HG02623 (cell line): ENCODE results near the gene C1QTNF12.

ENCODE experiments used
- ATAC-seq: cut with Tn5 transposase; IDR thresholded peaks from one replicate; pipeline ENCODE4 v1.9.1; 2021; ENCODE audit warnings: moderate library complexity; ENCODE audit not compliant: unreplicated experiment

The C1QTNF12 gene

DNA sequence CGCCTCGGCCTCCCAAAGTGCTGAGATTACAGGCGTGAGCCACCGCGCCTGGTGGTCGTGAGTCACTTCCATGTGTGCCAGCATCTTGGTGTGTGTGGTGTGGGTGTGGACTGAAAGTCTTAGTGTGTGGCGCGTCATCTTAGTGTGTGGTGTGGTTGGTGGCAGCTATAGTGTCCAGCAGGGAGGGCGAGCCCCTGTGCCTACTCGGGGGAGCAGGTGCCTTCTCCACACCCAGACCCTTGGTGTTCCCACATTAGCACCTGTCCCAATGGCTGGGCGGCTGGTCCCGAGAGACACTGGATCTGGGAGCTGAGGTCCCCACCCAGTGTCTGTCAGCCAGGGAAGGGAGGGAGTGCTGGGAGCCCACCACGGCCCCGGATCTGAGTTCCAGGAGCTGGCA lies 36.5 kb upstream of the C1QTNF12 start:
- ATAC-seq: no peak

DNA sequence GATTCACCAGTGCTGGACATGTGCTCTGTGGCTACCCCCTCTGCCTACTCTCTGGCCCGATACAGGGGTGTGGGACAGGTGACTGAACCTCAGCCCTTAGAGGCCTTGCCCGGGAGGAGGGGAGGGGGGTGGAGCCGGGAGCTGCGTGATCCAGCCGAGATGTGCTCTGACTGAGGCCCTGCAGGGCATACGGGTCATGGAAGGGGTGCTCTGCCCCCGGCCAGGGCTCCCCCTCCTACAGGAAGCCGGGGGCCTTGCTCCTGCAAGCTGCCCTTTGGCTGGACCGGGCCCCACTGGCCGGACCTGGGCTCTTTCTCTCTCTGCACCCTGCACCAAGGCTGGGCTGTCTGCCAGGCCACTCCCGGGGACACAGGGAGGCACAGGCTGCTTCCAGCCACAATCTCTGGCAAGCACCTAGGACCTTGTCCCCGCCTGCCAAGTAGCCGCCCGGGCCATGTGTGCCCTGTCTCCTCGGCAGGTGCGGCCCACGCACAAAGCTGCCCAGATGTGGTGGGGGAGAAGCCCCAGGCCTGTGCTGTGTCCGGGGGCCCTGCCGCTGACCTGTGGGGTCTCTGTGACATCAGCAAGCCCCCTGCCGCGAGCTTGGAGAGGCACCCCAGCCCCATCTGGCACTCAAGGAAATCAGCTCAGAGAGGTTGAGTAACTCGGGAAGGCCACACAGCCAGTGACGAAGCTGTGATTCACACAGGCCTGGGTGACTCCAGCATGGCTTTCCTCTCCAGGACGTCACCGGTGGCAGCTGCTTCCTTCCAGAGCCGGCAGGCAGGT lies 35.2 kb upstream of the C1QTNF12 start:
- ATAC-seq: no peak

- no peak for ATAC-seq
Observed at GRCh38 chr1:1280782-1281481, 34.4 kb upstream of the C1QTNF12 start.

- ATAC-seq: no peak
Observed at GRCh38 chr1:1279028-1279427, 32.5 kb upstream of the C1QTNF12 start.

DNA sequence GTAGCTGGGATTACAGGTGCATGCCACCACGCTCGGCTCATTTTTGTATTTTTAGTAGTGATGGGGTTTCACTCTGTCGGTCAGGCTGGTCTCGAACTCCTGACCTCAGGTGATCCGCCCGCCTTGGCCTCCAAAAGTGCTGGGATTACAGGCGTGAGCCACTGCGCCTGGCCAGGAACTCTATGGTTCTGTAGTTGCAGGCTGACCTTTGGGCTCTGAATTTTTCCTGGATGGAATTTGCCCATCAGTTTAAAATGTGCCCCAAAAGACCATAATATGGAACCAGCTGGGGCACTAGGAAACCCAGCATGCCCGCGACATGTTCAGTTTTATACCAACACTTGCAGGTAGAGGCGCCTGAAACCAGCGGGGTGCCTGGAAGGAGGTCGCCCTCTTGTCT lies 32.1 kb upstream of the C1QTNF12 start:
- ATAC-seq: no peak

DNA sequence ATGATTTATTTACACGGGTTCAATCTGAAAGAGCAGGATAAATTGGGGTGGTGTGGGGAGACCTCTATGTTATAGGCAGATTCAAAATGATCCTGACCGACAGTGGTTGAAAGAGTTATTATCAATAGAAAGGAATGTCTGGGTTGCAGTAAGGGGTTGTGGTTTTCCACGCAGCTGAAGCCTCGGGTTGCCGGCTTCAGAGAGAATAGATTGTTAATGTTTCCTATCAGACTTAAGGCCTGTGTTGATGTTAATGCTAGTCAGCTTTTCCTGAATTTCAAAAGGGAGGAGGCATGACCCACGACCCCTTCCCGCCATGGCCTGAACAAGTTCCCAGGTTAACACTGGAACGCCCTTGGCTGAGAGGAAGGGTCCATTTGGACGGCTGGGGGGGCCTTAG lies 29.3 kb upstream of the C1QTNF12 start:
- no peak for ATAC-seq

DNA sequence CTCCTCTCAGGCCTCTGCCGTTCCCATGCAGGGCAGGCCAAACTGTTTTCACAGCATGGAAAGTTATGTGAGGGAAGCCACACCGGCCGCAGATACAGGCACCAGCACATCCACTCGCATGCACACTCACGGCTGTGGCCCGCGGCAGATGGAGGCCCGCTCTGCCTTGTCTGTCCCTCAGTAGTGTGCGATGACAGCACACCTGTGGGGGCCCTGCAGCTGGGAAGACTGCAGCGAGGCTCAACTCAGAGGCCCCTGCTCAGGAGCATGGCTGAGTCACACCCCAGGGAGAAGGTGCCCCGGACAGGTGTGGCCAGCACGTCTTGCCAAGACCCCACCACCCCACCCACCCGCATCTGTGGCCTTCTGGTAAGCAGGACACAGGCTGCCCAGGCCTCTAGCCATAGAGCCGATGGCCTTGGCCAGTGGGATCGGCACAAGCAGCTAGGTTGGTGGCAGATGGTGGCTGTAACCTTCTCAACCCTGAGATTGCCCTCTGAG lies 28.5 kb upstream of the C1QTNF12 start:
- no peak for ATAC-seq

DNA sequence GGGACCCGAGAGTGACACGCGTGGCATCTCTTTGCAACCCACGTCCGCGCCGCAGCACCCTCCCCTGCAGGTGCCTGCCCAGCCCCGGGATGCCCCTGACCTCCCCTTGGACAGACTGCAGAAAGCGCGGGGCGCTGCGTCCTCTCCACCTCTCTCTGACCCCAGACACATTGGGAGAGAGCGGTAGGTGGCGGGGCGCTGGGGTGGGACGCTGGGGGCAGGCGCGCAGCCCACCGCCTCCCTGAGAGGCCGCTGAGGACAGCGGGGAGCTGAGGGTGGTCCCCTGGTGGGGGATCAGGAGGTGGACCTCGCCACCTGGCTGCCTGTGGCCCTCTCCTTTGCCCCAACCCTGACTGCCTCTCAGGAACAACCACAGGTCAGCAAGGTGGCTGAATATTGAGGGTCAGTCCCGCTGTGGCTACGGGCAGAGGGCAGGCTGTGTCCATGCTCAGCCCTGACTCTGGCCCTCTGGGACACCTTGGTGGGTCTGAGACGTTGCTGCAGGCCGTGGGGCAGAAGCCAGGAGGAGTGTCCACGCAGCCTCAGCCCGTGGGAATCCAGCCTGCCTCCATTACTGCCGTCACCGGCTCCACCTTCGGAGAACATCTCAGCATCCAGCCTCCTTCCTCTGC lies 27.9 kb upstream of the C1QTNF12 start:
- ATAC-seq: no peak

- ATAC-seq: peak; percentile 80
Observed at GRCh38 chr1:1273512-1274298, 27.2 kb upstream of the C1QTNF12 start, which contains the start of gene UBE2J2. Gene UBE2J2, minus strand, starts transcription at chr1:1273854. Its CDS starts 5,862 bp downstream, at chr1:1267992.

DNA sequence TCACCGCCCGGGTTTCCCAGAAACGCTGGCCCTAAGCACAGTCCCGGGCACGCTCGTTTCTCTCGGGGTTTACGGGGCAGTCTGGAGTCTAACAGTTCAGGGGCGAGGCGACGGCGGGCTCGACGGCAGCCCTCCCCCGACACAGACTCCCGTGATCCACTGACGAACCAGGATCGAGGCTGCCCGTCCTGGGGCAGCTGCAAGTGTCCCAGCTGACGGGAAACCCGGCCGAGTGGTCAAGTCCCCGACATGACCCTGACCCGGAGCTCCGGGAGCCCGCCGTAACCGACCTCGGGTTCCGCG lies 26.6 kb upstream of the C1QTNF12 start:
- ATAC-seq: peak; percentile 7

- ATAC-seq: no peak
Observed at GRCh38 chr1:1272341-1273208, 26.1 kb upstream of the C1QTNF12 start.

GRCh38 chr1:1270813-1271212 lies 24.3 kb upstream of the C1QTNF12 start:
- no peak for ATAC-seq

GRCh38 chr1:1268284-1268682 lies 21.8 kb upstream of the C1QTNF12 start:
- ATAC-seq: no peak

- ATAC-seq: no peak
Observed at GRCh38 chr1:1267488-1268283, 21.2 kb upstream of the C1QTNF12 start.

- ATAC-seq: no peak
Observed at GRCh38 chr1:1264868-1265272, 18.3 kb upstream of the C1QTNF12 start.

DNA sequence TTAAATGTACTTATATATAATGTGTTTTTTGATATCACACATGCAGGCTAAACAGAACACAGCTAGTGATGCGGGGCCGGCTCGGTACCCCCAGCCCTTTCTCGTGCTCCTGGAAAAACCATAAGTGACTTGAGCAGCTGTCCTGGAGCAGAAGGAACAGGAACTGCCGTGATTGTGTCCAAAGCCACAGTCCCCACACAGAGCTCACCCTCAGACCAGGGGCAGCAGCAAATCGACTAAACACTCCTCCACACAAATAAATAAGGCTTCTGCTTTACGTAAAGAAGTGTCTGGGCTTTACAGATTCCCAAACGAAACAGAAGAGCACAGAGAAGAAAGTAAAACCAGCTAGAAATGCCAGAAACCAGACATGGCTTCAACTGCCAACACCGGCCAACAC lies 17.5 kb upstream of the C1QTNF12 start:
- no peak for ATAC-seq

- no peak for ATAC-seq
Observed at GRCh38 chr1:1262758-1263157, 16.2 kb upstream of the C1QTNF12 start.

DNA sequence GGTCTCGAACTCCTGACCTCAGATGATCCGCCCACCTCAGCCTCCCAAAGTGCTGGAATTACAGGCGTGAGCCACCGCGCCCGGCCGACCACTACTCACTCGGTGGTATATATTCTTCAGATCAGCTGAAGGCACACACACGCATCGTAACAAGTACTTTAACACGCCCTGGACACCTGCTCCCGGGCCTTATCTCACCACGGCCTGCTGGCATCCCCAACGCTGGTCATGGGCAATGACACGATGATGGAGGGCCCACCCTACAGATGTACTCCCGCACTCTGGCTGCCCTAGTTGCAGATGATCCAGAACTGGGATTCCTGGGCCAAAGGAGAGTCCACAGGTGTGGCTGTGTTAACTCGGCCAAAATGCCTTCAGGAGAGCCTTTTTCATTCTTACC lies 15.5 kb upstream of the C1QTNF12 start:
- ATAC-seq: no peak

GRCh38 chr1:1260843-1261560 lies 14.5 kb upstream of the C1QTNF12 start:
- ATAC-seq: no peak
